LoVo (cell line): ENCODE data around the gene CDC6.

Source experiments
- DNase-seq: peaks from one replicate; pipeline ENCODE4 v3.0.0-alpha.2; 2016; ENCODE audit warnings: low spot score

Gene CDC6

GRCh38 chr17:40312131-40312731 lies 24.6 kb downstream of the CDC6 start:
- no peak for DNase-seq

- no peak for DNase-seq
These were observed 25.4 kb downstream of the CDC6 start for GRCh38 chr17:40312893-40313667.

GRCh38 chr17:40313668-40314583 lies 26.2 kb downstream of the CDC6 start:
- no peak for DNase-seq

GRCh38 chr17:40314584-40314956 lies 26.9 kb downstream of the CDC6 start:
- DNase-seq = peak; percentile 98

GRCh38 chr17:40315206-40315605 lies 27.5 kb downstream of the CDC6 start:
- DNase-seq = no peak

GRCh38 chr17:40315678-40316570 lies 28.2 kb downstream of the CDC6 start:
- no peak for DNase-seq

- no peak for DNase-seq
These were observed 29.1 kb downstream of the CDC6 start for GRCh38 chr17:40316571-40317344.

GRCh38 chr17:40317345-40317873 lies 29.7 kb downstream of the CDC6 start:
- peak; percentile 55 for DNase-seq

- peak; percentile 93 for DNase-seq
These were observed 30.5 kb downstream of the CDC6 start for GRCh38 chr17:40317880-40318829.

GRCh38 chr17:40318830-40319391 lies 31.2 kb downstream of the CDC6 start:
- no peak for DNase-seq

GRCh38 chr17:40319651-40320540 lies 32.2 kb downstream of the CDC6 start:
- no peak for DNase-seq

- no peak for DNase-seq
These were observed 33.3 kb downstream of the CDC6 start for GRCh38 chr17:40320756-40321523.

GRCh38 chr17:40321524-40321929 lies 33.8 kb downstream of the CDC6 start:
- no peak for DNase-seq

- DNase-seq = no peak
These were observed 34.3 kb downstream of the CDC6 start for GRCh38 chr17:40321961-40322357.

- DNase-seq = no peak
These were observed 35.0 kb downstream of the CDC6 start for GRCh38 chr17:40322358-40323315.
